HG02981 (cell line): ENCODE results near the gene TMEM205.

ENCODE experiments used
- ATAC-seq: cut with Tn5 transposase; IDR thresholded peaks from one replicate; pipeline ENCODE4 v1.9.1; 2021; ENCODE audit warnings: mild to moderate bottlenecking, moderate library complexity; ENCODE audit not compliant: unreplicated experiment

The TMEM205 gene

DNA sequence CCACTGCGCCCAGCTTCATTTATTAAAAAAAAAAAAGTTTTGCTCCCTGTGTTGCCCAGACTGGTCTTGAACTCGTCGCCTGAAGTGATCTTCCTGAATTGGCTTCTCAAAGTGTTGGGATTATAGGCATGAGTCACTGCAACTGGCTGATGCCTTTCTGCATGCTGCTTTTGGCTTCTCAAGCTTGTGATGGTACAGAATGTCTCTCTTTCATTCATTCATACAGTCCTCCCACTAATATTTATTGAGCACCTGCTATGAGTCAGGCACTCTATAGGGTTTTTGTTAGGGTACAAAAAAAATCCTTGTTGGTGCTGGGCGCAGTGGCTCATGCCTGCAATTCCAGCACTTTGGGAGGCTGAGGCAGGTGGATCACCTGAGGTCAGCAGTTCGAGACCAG, 41.1 kb downstream of the TMEM205 start:
- ATAC-seq, result no peak

DNA sequence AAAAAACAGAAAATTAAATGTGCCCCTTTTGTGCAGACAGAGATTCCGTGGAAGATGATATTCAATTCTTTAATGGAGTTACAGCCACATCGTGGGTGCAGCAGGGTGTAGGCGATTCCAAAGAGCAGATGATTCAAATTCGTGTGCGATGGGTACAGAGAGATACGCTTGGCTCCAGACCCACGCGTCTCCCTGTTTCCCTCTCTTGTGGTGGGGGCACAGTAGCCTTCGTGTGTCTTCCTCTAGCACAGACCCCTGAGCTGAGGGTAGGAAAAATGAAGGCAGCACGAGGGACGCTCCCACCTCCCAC, 45.3 kb downstream of the TMEM205 start:
- ATAC-seq, result no peak

DNA sequence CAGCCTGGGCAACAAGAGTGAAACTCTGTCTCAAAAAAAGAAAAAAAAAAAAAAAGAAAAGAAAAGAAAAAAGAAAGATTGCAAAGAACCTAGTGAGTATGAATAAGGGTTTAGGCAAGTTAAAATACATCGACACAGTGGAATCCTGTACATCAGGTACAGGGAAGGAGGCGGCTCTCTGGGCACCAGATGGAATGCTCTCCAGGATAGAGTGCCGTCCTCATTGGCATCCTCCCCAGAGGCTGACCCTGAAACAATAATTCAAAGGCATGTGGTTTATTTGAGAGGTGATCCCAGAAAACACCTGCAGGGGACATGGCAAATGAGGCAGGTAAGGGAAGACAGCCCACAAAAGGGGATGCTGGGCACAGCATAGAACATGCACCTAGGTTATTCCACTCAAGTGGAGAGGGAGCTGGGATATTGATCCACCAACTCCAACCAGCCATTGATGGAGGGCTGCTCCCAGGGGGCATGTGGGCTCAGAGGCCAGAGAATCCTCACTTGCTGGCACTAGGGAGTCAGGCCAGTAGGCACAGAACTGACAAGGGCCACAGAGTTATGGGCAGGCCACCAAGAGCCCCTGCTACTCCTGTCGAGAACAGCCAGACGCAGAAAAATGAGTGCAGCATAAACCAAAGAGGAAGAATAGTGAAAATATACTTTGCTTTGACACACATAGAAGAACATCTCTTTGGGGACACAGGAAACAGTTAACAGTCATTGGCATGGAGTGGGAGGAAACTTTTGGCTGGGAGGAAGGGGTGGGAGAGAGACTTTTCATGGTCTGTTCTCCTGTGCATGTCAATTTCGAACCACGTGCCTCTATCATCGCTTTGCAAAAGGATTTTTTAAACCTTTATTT, 45.9 kb downstream of the TMEM205 start:
- ATAC-seq, result no peak

DNA sequence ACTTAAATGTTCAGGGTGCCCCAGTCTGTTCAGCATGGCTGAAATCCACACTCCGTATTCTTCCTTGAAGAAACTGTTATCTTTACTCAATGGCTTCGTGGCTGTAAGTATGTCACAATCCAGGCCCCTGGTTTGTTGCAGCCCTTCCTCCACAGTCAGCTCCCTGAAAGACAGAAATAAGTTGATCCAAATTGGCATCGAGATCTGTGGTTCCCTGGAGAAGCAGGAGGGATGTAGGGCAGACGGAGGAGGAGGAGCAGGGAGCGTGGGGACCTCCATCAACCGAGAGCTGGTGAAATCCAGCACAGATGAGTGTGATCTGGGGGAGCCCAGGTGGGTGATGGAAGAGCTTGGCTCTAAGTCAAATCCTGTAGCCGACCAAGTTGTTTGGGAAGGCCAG, 49.8 kb downstream of the TMEM205 start:
- ATAC-seq, result no peak

DNA sequence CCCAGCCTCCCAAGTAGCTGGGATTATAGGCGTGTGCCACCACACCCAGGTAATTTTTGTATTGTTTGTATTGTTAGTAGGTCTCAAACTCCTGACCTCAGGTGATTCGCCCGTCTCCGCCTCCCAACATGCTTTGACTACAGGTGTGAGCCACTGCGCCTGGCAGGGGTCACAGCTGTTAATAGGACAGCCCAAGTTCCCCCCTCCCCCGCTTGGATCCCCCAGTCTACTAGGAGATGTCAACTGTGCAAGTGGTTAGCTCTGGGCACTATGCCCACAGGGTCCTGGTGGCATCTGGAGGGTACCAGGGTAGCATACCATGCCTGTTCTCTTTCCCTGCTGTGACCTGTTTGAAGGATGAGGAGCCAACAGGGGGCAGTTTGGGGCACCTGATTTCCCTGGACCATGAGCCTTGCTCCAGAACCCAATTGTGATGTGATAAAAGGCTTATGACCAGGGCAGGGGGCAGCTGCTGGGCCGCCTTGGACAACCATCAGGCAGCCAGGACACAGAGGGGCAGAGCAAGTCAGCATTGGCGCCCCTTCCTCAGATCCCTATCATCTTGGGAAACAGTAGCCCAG, 50.3 kb downstream of the TMEM205 start, which contains the start of gene TSPAN16:
Gene TSPAN16 (plus strand): TSS at position 496 of the 581 bp plus-strand sequence. CDS start 138 bp downstream, outside the sequence.
- no peak for ATAC-seq

DNA sequence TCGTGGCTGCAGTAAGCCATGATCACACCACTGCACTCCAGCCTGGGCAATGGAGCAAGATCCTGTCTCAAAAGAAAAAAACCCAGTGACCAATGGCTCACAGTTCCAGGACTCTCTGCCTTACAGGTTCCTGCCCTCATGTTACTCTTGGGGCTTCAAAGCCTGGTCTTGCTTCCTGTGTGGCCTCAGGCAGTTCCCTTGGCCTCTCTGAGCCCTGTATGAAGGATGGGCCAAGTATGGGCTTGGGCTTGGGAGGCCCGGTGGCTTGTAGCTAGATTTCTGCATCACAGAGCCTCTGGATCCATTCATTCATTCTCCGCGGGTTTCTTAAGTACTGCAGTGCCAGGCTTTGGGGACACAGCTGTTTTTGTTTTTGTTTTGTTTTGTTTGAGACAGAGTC, 50.9 kb downstream of the TMEM205 start:
- no peak for ATAC-seq

DNA sequence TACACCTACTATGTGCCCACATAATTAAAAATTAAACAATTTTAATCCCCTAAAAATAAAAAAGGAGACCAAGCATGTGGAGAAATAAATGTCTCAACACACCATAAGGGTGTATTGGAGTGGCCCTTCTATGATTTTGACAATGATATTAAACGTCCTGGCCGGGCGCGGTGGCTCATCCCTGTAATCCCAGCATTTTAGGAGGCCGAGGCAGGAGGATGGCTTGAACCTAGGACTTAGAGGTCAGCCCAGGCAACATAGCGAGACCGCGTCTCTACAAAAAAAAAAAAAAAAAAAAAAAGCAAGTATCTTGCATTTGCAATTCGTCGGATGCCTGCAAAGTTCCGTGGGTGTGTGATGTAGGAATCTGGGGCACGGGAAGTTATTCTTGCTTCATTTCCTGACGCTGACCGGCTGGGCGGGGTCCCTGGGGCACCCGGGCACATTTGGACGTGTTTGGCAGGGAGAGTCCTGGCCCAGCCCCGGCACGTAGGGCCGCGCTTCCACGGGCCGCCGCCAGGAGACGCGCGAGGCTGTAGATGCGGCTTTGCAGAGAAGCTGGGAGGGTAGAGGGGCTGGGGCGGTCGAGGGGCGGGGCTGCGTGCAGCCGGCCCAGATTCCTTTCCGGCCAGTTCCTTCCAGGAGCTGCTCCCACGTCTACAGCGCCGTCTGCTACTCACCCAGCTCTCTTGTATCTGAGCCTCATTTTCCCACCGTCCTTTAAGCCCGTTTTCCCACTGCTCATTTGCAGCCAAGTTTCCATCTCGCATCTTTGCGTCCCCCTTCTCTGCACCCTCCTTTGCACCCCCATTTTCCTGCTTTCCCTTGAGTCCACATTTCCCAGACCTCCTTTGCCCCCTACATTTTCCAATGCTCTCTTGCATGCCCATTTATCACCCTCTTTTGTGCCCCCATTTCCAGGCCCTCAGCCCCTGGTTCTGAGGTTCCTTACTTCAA, 52.4 kb downstream of the TMEM205 start:
- ATAC-seq, result no peak
